Measurements from ENCODE around the gene ATG4B. TPM values are rescaled to one million over a fixed set of nuclear protein-coding genes. Genes with fewer than 3 reads are reported as not detected.

The ATG4B gene
- total and polyA plus RNA-seq, 11 donors = 35.9 to 75.1 (median 48.3) TPM

DNA sequence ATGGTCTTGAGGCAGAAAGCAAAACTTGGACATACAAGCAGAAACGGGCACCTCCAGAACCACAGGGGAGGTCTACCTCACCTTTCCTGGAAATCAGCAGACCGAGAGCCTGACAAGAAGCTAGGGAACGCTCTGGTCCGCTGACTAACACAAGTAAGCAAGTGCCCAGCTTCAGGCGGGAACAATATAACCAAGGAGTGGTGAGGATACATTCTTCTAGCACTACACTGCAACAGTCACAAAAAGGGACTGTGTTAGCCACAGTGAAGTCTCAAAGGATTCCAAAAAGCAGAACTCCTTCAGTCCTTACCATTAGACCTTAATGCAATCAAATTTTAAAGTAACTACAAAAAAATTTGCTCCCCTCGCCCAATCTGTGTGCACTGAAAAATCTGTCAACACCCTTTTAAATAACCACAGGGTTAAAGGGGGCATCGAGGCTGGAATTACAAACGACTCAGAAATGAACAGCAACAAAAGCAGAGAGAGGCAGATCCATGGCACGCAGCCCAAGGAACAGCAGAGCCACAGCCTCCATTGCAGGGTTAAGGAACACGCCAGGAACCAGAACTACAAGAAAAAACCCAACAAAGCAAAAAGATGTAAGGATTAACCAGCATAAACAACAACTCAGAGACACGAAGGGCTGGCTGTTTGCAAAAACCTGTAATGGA lies 7.6 kb upstream of the ATG4B start:
- H3K27me3 ChIP-seq = no peaks in the 10 kb centered on the region
- H3K4me3 ChIP-seq = no peak overlapping the region
- peaks cover 0 to 5% (median under 1%) of the 10 kb centered on the region in 12 donors for H3K4me1 ChIP-seq
- whole genome bisulfite sequencing, 4 donors = 77 to 82% (median 79%) methylated on average over 10 to 11 of the region's 11 CpGs
- H3K36me3 ChIP-seq = peaks cover 0 to 60% (median 52%) of the 10 kb centered on the region in 9 donors
- no peak for TF ChIP-seq POLR2A (IDR thresholded peaks at IDR 0.05)
- TF ChIP-seq, protein P1, sequence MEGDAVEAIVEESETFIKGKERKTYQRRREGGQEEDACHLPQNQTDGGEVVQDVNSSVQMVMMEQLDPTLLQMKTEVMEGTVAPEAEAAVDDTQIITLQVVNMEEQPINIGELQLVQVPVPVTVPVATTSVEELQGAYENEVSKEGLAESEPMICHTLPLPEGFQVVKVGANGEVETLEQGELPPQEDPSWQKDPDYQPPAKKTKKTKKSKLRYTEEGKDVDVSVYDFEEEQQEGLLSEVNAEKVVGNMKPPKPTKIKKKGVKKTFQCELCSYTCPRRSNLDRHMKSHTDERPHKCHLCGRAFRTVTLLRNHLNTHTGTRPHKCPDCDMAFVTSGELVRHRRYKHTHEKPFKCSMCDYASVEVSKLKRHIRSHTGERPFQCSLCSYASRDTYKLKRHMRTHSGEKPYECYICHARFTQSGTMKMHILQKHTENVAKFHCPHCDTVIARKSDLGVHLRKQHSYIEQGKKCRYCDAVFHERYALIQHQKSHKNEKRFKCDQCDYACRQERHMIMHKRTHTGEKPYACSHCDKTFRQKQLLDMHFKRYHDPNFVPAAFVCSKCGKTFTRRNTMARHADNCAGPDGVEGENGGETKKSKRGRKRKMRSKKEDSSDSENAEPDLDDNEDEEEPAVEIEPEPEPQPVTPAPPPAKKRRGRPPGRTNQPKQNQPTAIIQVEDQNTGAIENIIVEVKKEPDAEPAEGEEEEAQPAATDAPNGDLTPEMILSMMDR (IDR thresholded peaks at IDR 0.05) = no peak
- intact Hi-C loops (cut with DNase I) = loop anchor here in 1 of 10 donors (10.0 kb wide), 1 partner anchor 475 kb away; the partner anchor contains the start of gene PPP1R7
- DNase-seq = no peak
- H3K27ac ChIP-seq = no peak overlapping the region
- ATAC-seq = no peak
- H3K9me3 ChIP-seq = no peaks in the 10 kb centered on the region

DNA sequence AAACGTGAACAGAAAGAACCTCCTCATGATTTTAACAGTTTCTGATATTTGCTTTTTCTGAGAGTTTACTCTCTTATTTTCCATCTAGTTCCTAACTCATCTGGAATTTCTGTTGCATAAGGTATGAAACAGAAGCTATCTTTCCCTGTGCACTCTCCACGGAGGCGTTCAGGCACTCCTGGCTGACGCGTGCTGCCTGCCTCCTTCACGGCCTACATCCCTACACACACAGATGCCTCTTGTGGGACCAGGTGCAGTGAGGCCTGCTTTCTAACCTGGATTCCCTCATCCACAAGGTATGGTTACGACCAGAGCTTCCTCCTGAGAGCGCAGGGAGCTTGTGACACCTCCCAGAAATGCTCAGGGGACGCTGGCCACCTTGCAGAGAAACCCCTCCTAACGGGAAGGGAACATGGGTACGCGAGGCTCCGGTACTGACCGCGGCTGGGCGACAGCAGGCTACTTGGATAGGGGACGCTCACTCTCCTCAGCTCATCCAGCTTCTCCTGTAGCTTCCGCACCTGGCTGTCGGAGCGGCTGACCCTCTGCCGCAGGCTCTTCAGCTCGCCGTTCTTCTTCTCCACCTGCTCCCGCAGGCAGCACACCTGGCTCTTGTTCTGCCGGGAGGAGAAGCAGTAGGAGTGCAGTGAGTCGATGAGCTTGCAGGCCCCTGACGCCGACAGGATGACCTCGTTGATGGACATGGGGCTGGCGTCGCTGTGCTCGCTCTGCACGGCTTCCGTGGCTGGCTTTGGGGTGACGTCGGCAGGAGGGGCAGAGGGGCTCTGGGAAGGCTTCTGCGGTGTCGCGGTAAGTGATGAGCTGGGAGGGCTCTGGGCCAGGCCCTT lies 4.8 kb upstream of the ATG4B start:
- no peak for DNase-seq

DNA sequence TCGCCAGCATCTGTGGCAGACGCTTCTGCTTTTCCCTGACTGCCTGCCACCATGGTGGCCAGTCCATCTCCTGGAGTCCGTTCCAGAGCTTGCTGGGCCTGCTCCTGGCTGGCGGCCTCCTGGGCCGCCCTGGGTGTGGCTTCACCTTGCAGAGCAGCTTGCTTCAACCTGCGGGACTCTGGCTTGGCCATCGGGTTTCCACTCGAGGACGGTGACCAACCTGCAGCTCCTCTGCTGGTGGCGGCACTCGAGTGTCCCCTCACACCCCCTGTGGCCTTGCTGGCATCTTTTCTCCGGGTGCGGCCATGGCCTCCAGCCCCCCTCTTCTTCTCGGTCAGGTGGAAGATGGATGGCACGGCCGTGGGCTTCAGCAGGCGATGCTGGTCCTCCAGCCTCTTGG lies 3.9 kb upstream of the ATG4B start:
- Histone ChIP-seq H3K27ac (no peak overlapping the region), H3K4me1 (peaks cover 0 to 24% (median 18%) of the 10 kb centered on the region in 12 donors), H3K9me3 (no peaks in the 10 kb centered on the region), H3K27me3 (no peaks in the 10 kb centered on the region), H3K36me3 (peaks cover 0 to 50% (median 44%) of the 10 kb centered on the region in 9 donors), H3K4me3 (no peak overlapping the region)
- DNase-seq (peak in 1 of 5 donors; percentile 51), ATAC-seq (no peak)
- intact Hi-C loops (cut with DNase I) = loop anchor here in 1 of 10 donors (10.0 kb wide), 1 partner anchor 479 kb away; the partner anchor contains the start of gene PPP1R7
- WGBS, 4 donors = 91 to 93% (median 92%) methylated on average over 16 to 17 of the region's 17 CpGs
- TF ChIP-seq POLR2A (IDR thresholded peaks at IDR 0.05) = no peak
- TF ChIP-seq, protein P1 (IDR thresholded peaks at IDR 0.05) = no peak

More for the DNA sequence above, 4.8 kb upstream of the ATG4B start:
- Histone ChIP-seq H3K27me3 (no peaks in the 10 kb centered on the region), H3K27ac (no peak overlapping the region), H3K9me3 (no peaks in the 10 kb centered on the region), H3K36me3 (peaks cover 0 to 54% (median 47%) of the 10 kb centered on the region in 9 donors), H3K4me1 (peaks cover 0 to 19% (median 13%) of the 10 kb centered on the region in 12 donors), H3K4me3 (no peak overlapping the region)
- intact Hi-C loops (cut with DNase I) = loop anchor here in 1 of 10 donors (10.0 kb wide), 1 partner anchor 478 kb away; the partner anchor contains the start of gene PPP1R7
- no peak for TF ChIP-seq POLR2A (IDR thresholded peaks at IDR 0.05)
- TF ChIP-seq, protein P1 (IDR thresholded peaks at IDR 0.05) = no peak
- no peak for ATAC-seq
- 92 to 95% (median 94%) methylated on average over 30 to 39 of the region's 39 CpGs for WGBS, 4 donors

Measured in heart left ventricle (tissue), 16 donors.